Left lobe of liver (tissue), 2 donors: ENCODE measurements around the gene BARX2. TPM values are rescaled to one million over a fixed set of nuclear protein-coding genes. Genes with fewer than 3 reads are reported as not detected.

Experiments
- ATAC-seq: fragments of 200-7000 bp; cut with Tn5 transposase; one replicate; pipeline ENCODE4 v1.9.1; 2020; ENCODE audit warnings: mild to moderate bottlenecking, moderate library complexity
- DNase-seq: peaks from one replicate; pipeline ENCODE4 v3.0.0-alpha.2; 2020; ENCODE audit warnings: low spot score
- total RNA-seq: library from RNA; stranded (reverse); gene quantifications from one replicate; pipeline ENCODE4 v1.2.1, GENCODE V29; 2021
- donor health status: DM: no; HTN: no; CAD: no; lungs with moderate emphysema.
- donor health status: DM: no; HTN: yes; CAD: no.

The BARX2 gene
- total RNA-seq, 1 donor from 2014 or later = not detected

GRCh38 chr11:129373489-129373953 is 2.1 kb upstream of the BARX2 start:
- ATAC-seq = no peak
- DNase-seq = no peak

- DNase-seq (no peak), ATAC-seq (no peak)
These were observed 1.3 kb upstream of the BARX2 start for GRCh38 chr11:129374081-129374992.

- DNase-seq (no peak), ATAC-seq (peak; percentile 64)
These were observed 476 bp upstream of the BARX2 start for GRCh38 chr11:129374993-129375750.

- DNase-seq (no peak), ATAC-seq (no peak)
These were observed 1.2 kb downstream of the BARX2 start for GRCh38 chr11:129376658-129377341.

- DNase-seq (no peak), ATAC-seq (no peak)
These were observed 2.1 kb downstream of the BARX2 start for GRCh38 chr11:129377739-129378138.

GRCh38 chr11:129380413-129380812 is 4.8 kb downstream of the BARX2 start:
- ATAC-seq = no peak

GRCh38 chr11:129382583-129382982 is 6.9 kb downstream of the BARX2 start:
- DNase-seq = no peak
- no peak for ATAC-seq

More at GRCh38 chr11:129380413-129380812, 4.8 kb downstream of the BARX2 start:
- DNase-seq = no peak

GRCh38 chr11:129383060-129383459 is 7.4 kb downstream of the BARX2 start:
- DNase-seq (no peak), ATAC-seq (no peak)

- ATAC-seq = no peak
These were observed 7.9 kb downstream of the BARX2 start for GRCh38 chr11:129383502-129383901.

GRCh38 chr11:129384415-129384814 is 8.8 kb downstream of the BARX2 start:
- DNase-seq = no peak
- no peak for ATAC-seq

More at GRCh38 chr11:129383502-129383901, 7.9 kb downstream of the BARX2 start:
- DNase-seq = no peak

- DNase-seq (no peak), ATAC-seq (no peak)
These were observed 10.2 kb downstream of the BARX2 start for GRCh38 chr11:129385801-129386200.

GRCh38 chr11:129386795-129387397 is 11.2 kb downstream of the BARX2 start:
- ATAC-seq (peak; percentile 58), DNase-seq (no peak)

- no peak for DNase-seq
- no peak for ATAC-seq
These were observed 11.8 kb downstream of the BARX2 start for GRCh38 chr11:129387434-129387833.

- DNase-seq (no peak), ATAC-seq (no peak)
These were observed 13.2 kb downstream of the BARX2 start for GRCh38 chr11:129388824-129389223.

- DNase-seq (no peak), ATAC-seq (no peak)
These were observed 14.7 kb downstream of the BARX2 start for GRCh38 chr11:129390303-129390821.

GRCh38 chr11:129391360-129391759 is 15.7 kb downstream of the BARX2 start:
- no peak for DNase-seq
- no peak for ATAC-seq

- ATAC-seq = no peak
- DNase-seq = no peak
These were observed 16.2 kb downstream of the BARX2 start for GRCh38 chr11:129391821-129392220.

GRCh38 chr11:129392995-129393394 is 17.3 kb downstream of the BARX2 start:
- ATAC-seq (no peak), DNase-seq (no peak)

GRCh38 chr11:129394709-129395108 is 19.1 kb downstream of the BARX2 start:
- ATAC-seq (no peak), DNase-seq (no peak)

- no peak for DNase-seq
These were observed 19.8 kb downstream of the BARX2 start for GRCh38 chr11:129395432-129395831.

More at GRCh38 chr11:129395432-129395831, 19.8 kb downstream of the BARX2 start:
- ATAC-seq = no peak
